Body of pancreas (tissue), 4 donors: Measurements from ENCODE around the gene P2RX6.

Experiments used
- CTCF ChIP-seq, 7 experiments: fragments of 450-650 bp in 4 of 7; fragments of 200-600 bp in 3 of 7; sonication (generic) in 3 of 7; IDR thresholded peaks; one replicate each; pipeline ENCODE4 v1.5.1; 2016 to 2019; ENCODE audit warnings: antibody characterized with exemption in 7 of 7
- POLR2A ChIP-seq, 3 donors: fragments of 450-650 bp; IDR thresholded peaks; one replicate each; pipeline ENCODE4 v1.6.1; 2016; ENCODE audit warnings: antibody characterized with exemption in 3 of 3, mild to moderate bottlenecking in 2 of 3

GRCh38 chr22:21041937-21042336 lies 27.0 kb downstream of the P2RX6 start:
- TF ChIP-seq CTCF (IDR thresholded peaks at IDR 0.05) (no peak), POLR2A (IDR thresholded peaks at IDR 0.05) (no peak)
